BLaER1 treated with 17β-estradiol and CSF1 and Interleukin-3, amounts not matched to agents 10 nM and 100 nM (cell line): ENCODE measurements around the gene ADAMTSL3.
A peak's percentile ranks its signal among the peaks of the same experiment; 100 is the strongest.

ENCODE experiments used
- H3K27ac ChIP-seq, 11 experiments: shearing (Covaris generic); formaldehyde crosslinking; 2 replicates each; pipeline ENCODE4 v1.8.1; 2022
- H3K27me3 ChIP-seq, 11 experiments: shearing (Covaris generic); formaldehyde crosslinking; 2 replicates each; pipeline ENCODE4 v1.8.1; 2022
- H3K36me3 ChIP-seq, 11 experiments: shearing (Covaris generic); formaldehyde crosslinking; 2 replicates each; pipeline ENCODE4 v1.8.1; 2022
- H3K4me1 ChIP-seq, 10 experiments: shearing (Covaris generic); formaldehyde crosslinking; 2 replicates each; pipeline ENCODE4 v1.8.1; 2022
- H3K4me2 ChIP-seq, 11 experiments: shearing (Covaris generic); formaldehyde crosslinking; 2 replicates each; pipeline ENCODE4 v1.8.1; 2022
- H3K4me3 ChIP-seq, 10 experiments: shearing (Covaris generic); formaldehyde crosslinking; 2 replicates each; pipeline ENCODE4 v1.8.1; 2022
- H3K9ac ChIP-seq, 11 experiments: shearing (Covaris generic); formaldehyde crosslinking; 2 replicates each; pipeline ENCODE4 v1.8.1; 2022
- H3K9me3 ChIP-seq, 11 experiments: shearing (Covaris generic); formaldehyde crosslinking; replicated peaks in 1 of 11; 2 replicates each; pipeline ENCODE4 v1.8.1; 2022
- H4K20me1 ChIP-seq, 11 experiments: shearing (Covaris generic); formaldehyde crosslinking; 2 replicates each; pipeline ENCODE4 v1.8.1; 2022
- Cebpa-rat ChIP-seq, 11 experiments: shearing (Covaris generic); IDR thresholded peaks; 2 replicates each; pipeline ENCODE4 v1.8.1; 2022

The ADAMTSL3 gene

DNA sequence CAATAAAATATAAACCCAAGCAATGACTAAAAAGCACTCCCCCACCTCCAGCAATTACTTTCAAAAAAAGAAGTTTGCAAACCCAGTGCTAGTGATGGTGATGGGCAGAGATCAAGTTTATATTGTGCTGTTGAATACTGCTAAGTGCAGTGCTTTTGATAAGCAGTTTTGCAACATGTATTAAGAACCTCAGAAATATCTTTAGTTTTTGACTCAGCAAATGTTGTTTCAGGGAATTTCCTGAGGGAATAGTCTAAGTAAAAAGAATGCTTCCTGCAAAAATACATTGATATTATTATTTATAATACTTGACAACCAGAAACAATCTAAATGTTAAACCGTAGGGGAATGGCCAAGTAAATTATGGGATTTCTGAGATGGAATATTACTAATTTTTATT, 69.3 kb downstream of the ADAMTSL3 start:
- Histone ChIP-seq H3K27ac (no peak overlapping the region), H3K4me1 (no peaks in the 10 kb centered on the region), H3K4me3 (no peak overlapping the region)

GRCh38 chr15:83732196-83732595, 78.3 kb downstream of the ADAMTSL3 start:
- Histone ChIP-seq H3K4me1 (peaks cover 0 to 15% (median 0%) of the 10 kb centered on the region in 10 experiments; a peak in 4 of 20 replicates), H3K27me3 (no peaks in the 10 kb centered on the region; a peak in 1 of 22 replicates), H3K27ac (no peak overlapping the region), H3K36me3 (no peaks in the 10 kb centered on the region), H3K9me3 (peaks cover 0 to 8% (median under 1%) of the 10 kb centered on the region in 11 experiments; a peak in 6 of 22 replicates), H3K4me2 (no peak overlapping the region), H3K4me3 (no peak overlapping the region), H4K20me1 (no peaks in the 10 kb centered on the region), H3K9ac (no peak overlapping the region)
- TF ChIP-seq Cebpa-rat (IDR thresholded peaks at IDR 0.05), result no peak

More for the DNA sequence above, 69.3 kb downstream of the ADAMTSL3 start:
- Histone ChIP-seq H3K9me3 (peaks cover 0 to 7% (median 0%) of the 10 kb centered on the region in 11 experiments; a peak in 5 of 22 replicates), H3K36me3 (no peaks in the 10 kb centered on the region), H3K4me2 (no peak overlapping the region), H4K20me1 (no peaks in the 10 kb centered on the region), H3K9ac (no peak overlapping the region), H3K27me3 (no peaks in the 10 kb centered on the region)
- TF ChIP-seq Cebpa-rat (IDR thresholded peaks at IDR 0.05), result no peak

DNA sequence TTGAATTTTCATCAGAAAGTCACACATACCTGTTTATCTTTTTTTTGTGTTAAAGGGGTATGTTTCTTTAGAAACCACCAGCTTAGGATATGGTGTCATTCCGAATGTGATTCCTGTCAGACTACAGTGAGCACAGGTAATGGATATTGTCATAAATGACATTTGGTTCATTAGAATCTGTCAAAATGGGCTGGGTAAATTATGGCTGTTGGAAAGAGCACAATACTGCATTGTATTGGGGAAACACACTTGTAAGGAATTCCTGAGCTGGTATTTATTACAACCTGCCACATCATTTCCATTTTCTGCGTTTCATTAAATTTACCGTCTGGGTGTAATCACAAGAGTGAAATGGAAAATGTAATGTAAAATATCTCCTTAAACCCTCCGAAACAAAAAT, 78.8 kb downstream of the ADAMTSL3 start:
- Histone ChIP-seq H3K4me1 (peaks cover 0 to 15% (median 0%) of the 10 kb centered on the region in 10 experiments; a peak in 4 of 20 replicates), H3K4me2 (no peak overlapping the region), H3K9ac (no peak overlapping the region), H3K27ac (no peak overlapping the region), H4K20me1 (no peaks in the 10 kb centered on the region), H3K4me3 (no peak overlapping the region), H3K27me3 (no peaks in the 10 kb centered on the region; a peak in 1 of 22 replicates), H3K36me3 (no peaks in the 10 kb centered on the region), H3K9me3 (peaks cover 0 to 13% (median 5%) of the 10 kb centered on the region in 11 experiments; a peak in 7 of 22 replicates)
- TF ChIP-seq Cebpa-rat (IDR thresholded peaks at IDR 0.05), result no peak

- Histone ChIP-seq H3K9ac (no peak overlapping the region), H3K36me3 (no peaks in the 10 kb centered on the region), H3K27ac (no peak overlapping the region), H3K27me3 (no peaks in the 10 kb centered on the region; a peak in 1 of 22 replicates), H4K20me1 (no peaks in the 10 kb centered on the region), H3K9me3 (peaks cover 0 to 15% (median 5%) of the 10 kb centered on the region in 11 experiments; a peak in 7 of 22 replicates), H3K4me1 (peaks cover 0 to 15% (median 0%) of the 10 kb centered on the region in 10 experiments; a peak in 4 of 20 replicates), H3K4me2 (no peak overlapping the region), H3K4me3 (no peak overlapping the region)
- no peak for TF ChIP-seq Cebpa-rat (IDR thresholded peaks at IDR 0.05)
Observed at GRCh38 chr15:83733206-83733605, 79.3 kb downstream of the ADAMTSL3 start.

DNA sequence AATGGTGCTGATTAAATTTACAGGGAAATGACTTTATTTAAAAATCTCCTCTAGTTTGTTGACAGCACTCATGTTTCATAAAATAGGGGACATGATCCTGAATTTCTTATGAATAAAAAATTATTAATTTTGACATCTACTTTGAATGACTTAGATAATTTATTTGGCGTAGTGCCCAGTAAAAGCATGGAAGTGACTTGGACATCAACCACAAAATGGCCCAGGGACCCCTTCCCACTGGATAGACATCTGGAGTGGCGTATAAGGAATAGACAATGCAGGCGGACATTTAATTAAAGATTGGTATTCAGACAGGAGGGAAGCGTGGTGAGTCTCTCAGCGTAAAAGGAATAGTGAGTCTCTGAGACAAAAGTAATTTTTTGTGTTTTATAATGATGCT, 79.8 kb downstream of the ADAMTSL3 start:
- no peak overlapping the region for H3K4me3 ChIP-seq
- peaks cover 0 to 15% (median 0%) of the 10 kb centered on the region in 10 experiments; a peak in 4 of 20 replicates for H3K4me1 ChIP-seq
- H3K27me3 ChIP-seq, result no peaks in the 10 kb centered on the region; a peak in 1 of 22 replicates
- H3K9me3 ChIP-seq, result peaks cover 0 to 15% (median 5%) of the 10 kb centered on the region in 11 experiments; a peak in 7 of 22 replicates
- no peak for TF ChIP-seq Cebpa-rat (IDR thresholded peaks at IDR 0.05)
- no peak overlapping the region for H3K9ac ChIP-seq
- no peak overlapping the region for H3K27ac ChIP-seq
- H3K36me3 ChIP-seq, result no peaks in the 10 kb centered on the region
- no peak overlapping the region for H3K4me2 ChIP-seq
- no peaks in the 10 kb centered on the region for H4K20me1 ChIP-seq

- H3K27ac ChIP-seq, result no peak overlapping the region
- TF ChIP-seq Cebpa-rat (IDR thresholded peaks at IDR 0.05), result no peak
- H3K4me1 ChIP-seq, result peaks cover 0 to 15% (median 0%) of the 10 kb centered on the region in 10 experiments; a peak in 4 of 20 replicates
- H4K20me1 ChIP-seq, result no peaks in the 10 kb centered on the region
- no peak overlapping the region for H3K9ac ChIP-seq
- H3K4me3 ChIP-seq, result no peak overlapping the region
- no peaks in the 10 kb centered on the region for H3K36me3 ChIP-seq
- no peak overlapping the region for H3K4me2 ChIP-seq
- no peaks in the 10 kb centered on the region; a peak in 1 of 22 replicates for H3K27me3 ChIP-seq
- peaks cover 0 to 15% (median 5%) of the 10 kb centered on the region in 11 experiments; a peak in 7 of 22 replicates for H3K9me3 ChIP-seq
Observed at GRCh38 chr15:83734487-83734886, 80.6 kb downstream of the ADAMTSL3 start.

DNA sequence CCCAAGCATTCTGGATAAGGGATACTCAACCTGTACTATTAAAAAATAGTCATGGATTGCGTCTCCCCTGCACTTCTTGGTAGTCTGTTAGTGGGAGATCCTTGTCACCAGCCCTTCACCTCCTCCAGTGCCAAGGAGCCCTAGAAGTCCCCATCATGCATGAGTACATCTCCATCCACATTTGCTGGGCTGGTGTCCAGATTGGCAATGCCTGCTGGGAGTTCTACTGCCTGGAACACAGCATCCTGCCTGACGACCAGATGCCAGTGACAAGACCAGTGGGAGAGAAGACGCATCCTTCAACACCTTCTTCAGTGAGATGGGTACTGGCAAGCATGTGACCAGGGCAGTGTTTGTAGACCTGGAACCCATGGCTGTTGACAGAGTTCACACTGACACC, 85.7 kb downstream of the ADAMTSL3 start:
- Histone ChIP-seq H3K9ac (no peak overlapping the region), H3K9me3 (peaks cover 0 to 12% (median 5%) of the 10 kb centered on the region in 11 experiments; a peak in 6 of 22 replicates), H3K36me3 (no peaks in the 10 kb centered on the region), H4K20me1 (no peaks in the 10 kb centered on the region), H3K27ac (no peak overlapping the region), H3K27me3 (no peaks in the 10 kb centered on the region), H3K4me2 (no peak overlapping the region), H3K4me3 (no peak overlapping the region), H3K4me1 (peaks cover 0 to 14% (median 0%) of the 10 kb centered on the region in 10 experiments; a peak in 4 of 20 replicates)
- no peak for TF ChIP-seq Cebpa-rat (IDR thresholded peaks at IDR 0.05)

GRCh38 chr15:83745771-83746170, 91.8 kb downstream of the ADAMTSL3 start:
- peak overlapping the region in 1 of 11 experiments; percentile 77; a peak in 1 of 22 replicates for H3K27ac ChIP-seq
- no peak for TF ChIP-seq Cebpa-rat (IDR thresholded peaks at IDR 0.05)

GRCh38 chr15:83746231-83746630, 92.3 kb downstream of the ADAMTSL3 start:
- Histone ChIP-seq H3K4me2 (peak overlapping the region in 8 of 11 experiments; percentile 53 to 82 (median 66); a peak in 15 of 22 replicates), H3K9ac (no peak overlapping the region), H3K4me3 (no peak overlapping the region), H3K36me3 (no peaks in the 10 kb centered on the region), H4K20me1 (no peaks in the 10 kb centered on the region), H3K9me3 (no peaks in the 10 kb centered on the region; a peak in 1 of 22 replicates), H3K4me1 (peaks cover 10 to 21% (median 20%) of the 10 kb centered on the region in 10 experiments), H3K27me3 (no peaks in the 10 kb centered on the region), H3K27ac (peak overlapping the region in 8 of 11 experiments; percentile 35 to 81 (median 78); a peak in 11 of 22 replicates)
- no peak for TF ChIP-seq Cebpa-rat (IDR thresholded peaks at IDR 0.05)

More at GRCh38 chr15:83745771-83746170, 91.8 kb downstream of the ADAMTSL3 start:
- no peak overlapping the region for H3K4me3 ChIP-seq
- H3K9me3 ChIP-seq, result no peaks in the 10 kb centered on the region; a peak in 1 of 22 replicates
- H3K36me3 ChIP-seq, result no peaks in the 10 kb centered on the region
- H3K4me2 ChIP-seq, result peak overlapping the region in 1 of 11 experiments; percentile 62; a peak in 2 of 22 replicates
- no peak overlapping the region for H3K9ac ChIP-seq
- H3K4me1 ChIP-seq, result peaks cover 10 to 21% (median 20%) of the 10 kb centered on the region in 10 experiments
- H4K20me1 ChIP-seq, result no peaks in the 10 kb centered on the region
- H3K27me3 ChIP-seq, result no peaks in the 10 kb centered on the region
